CMK (cell line): Measurements from ENCODE around the gene KNL1.
"Not testable (repeated sequence)": the region's sequence is repeated elsewhere in the genome, so short reads cannot be mapped to it uniquely, and the experiment has no call there.

Experiments
- DNase-seq: peaks from one replicate; pipeline ENCODE4 v3.0.0-alpha.2; 2010; ENCODE audit warnings: low read depth

Gene KNL1

GRCh38 chr15:40593588-40594428, at the start of gene KNL1:
Gene KNL1 (plus strand): TSS chr15:40594249. CDS start chr15:40602932, 8,683 bp downstream.
- DNase-seq: peak; percentile 64

GRCh38 chr15:40545457-40545856, 48.6 kb upstream of the KNL1 start:
- DNase-seq: no peak

- no peak for DNase-seq
Observed at GRCh38 chr15:40548610-40549009, 45.4 kb upstream of the KNL1 start.

- no peak for DNase-seq
Observed at GRCh38 chr15:40549894-40550293, 44.2 kb upstream of the KNL1 start.

GRCh38 chr15:40550341-40551037, 43.6 kb upstream of the KNL1 start:
- no peak for DNase-seq

- DNase-seq: no peak
Observed at GRCh38 chr15:40554161-40554525, 39.9 kb upstream of the KNL1 start.

GRCh38 chr15:40555876-40556275, 38.2 kb upstream of the KNL1 start:
- DNase-seq: no peak

- DNase-seq: peak; percentile 85
Observed at GRCh38 chr15:40558952-40559742, 34.9 kb upstream of the KNL1 start.

GRCh38 chr15:40562691-40563090, 31.4 kb upstream of the KNL1 start:
- DNase-seq: no peak

GRCh38 chr15:40563426-40563825, 30.6 kb upstream of the KNL1 start:
- no peak for DNase-seq

- peak; percentile 87 for DNase-seq
Observed at GRCh38 chr15:40564591-40565332, 29.3 kb upstream of the KNL1 start, which contains the start of gene CCDC32. Gene CCDC32 (minus strand): TSS chr15:40565042. CDS start chr15:40563015, 2,027 bp downstream.

GRCh38 chr15:40565333-40566238, 28.5 kb upstream of the KNL1 start:
- no peak for DNase-seq

- no peak for DNase-seq
Observed at GRCh38 chr15:40567111-40567510, 26.9 kb upstream of the KNL1 start.

- DNase-seq: peak; percentile 79
Observed at GRCh38 chr15:40569129-40569953, 24.7 kb upstream of the KNL1 start, which contains the start of gene RPUSD2. Gene RPUSD2 (plus strand): TSS chr15:40569299. CDS start chr15:40569338, 39 bp downstream.

GRCh38 chr15:40575113-40575512, 18.9 kb upstream of the KNL1 start:
- no peak for DNase-seq

- DNase-seq: not testable (repeated sequence)
Observed at GRCh38 chr15:40576914-40577313, 17.1 kb upstream of the KNL1 start.

- DNase-seq: no peak
Observed at GRCh38 chr15:40578892-40579291, 15.2 kb upstream of the KNL1 start.

- not testable (repeated sequence) for DNase-seq
Observed at GRCh38 chr15:40581796-40582195, 12.3 kb upstream of the KNL1 start.

GRCh38 chr15:40582726-40583246, 11.3 kb upstream of the KNL1 start:
- DNase-seq: no peak
